ENCODE data around the gene SLC10A7.

SLC10A7 gene

DNA sequence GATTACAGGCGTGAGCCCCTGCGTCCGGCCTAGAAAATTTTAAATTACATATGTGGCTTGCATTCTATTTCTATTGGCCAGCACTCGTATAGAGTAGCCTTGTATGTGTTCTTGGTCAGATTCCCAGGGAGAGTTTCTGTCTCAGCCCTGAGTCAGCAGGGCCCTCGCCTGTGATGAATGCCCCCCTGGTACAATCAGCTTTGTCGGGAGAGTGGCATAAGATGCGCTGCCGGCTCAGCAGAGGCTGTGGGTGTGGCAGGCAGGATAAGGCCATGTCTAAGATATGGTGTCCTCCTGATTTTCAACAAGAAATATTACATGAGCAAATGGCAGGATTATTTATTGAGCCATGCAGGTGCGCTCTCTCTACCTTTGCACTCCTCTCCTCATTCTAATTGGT is 309.0 kb downstream of the SLC10A7 start:
- no peaks in the 10 kb centered on the region for H4K20me1 ChIP-seq (ENCODE audit: low read depth, low read length)
- no peak overlapping the region for H2AFZ ChIP-seq (ENCODE audit: low read depth, low read length, severe bottlenecking)
- no peak for TF ChIP-seq EZH2phosphoT487 (conservative IDR thresholded peaks at IDR 0.05; ENCODE audit: low read length)
- TF ChIP-seq, protein P1, sequence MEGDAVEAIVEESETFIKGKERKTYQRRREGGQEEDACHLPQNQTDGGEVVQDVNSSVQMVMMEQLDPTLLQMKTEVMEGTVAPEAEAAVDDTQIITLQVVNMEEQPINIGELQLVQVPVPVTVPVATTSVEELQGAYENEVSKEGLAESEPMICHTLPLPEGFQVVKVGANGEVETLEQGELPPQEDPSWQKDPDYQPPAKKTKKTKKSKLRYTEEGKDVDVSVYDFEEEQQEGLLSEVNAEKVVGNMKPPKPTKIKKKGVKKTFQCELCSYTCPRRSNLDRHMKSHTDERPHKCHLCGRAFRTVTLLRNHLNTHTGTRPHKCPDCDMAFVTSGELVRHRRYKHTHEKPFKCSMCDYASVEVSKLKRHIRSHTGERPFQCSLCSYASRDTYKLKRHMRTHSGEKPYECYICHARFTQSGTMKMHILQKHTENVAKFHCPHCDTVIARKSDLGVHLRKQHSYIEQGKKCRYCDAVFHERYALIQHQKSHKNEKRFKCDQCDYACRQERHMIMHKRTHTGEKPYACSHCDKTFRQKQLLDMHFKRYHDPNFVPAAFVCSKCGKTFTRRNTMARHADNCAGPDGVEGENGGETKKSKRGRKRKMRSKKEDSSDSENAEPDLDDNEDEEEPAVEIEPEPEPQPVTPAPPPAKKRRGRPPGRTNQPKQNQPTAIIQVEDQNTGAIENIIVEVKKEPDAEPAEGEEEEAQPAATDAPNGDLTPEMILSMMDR (IDR thresholded peaks at IDR 0.05; ENCODE audit: insufficient read depth, low read length, poor library complexity, severe bottlenecking), result no peak
- H3K4me3 ChIP-seq (ENCODE audit: insufficient read depth, low read length, poor library complexity, severe bottlenecking), result no peak overlapping the region
- H3F3A ChIP-seq (ENCODE audit: insufficient read depth), result no peaks in the 10 kb centered on the region
- no peak overlapping the region for H3K27ac ChIP-seq (ENCODE audit: low read depth, low read length)
- H3K4me2 ChIP-seq (ENCODE audit: low read depth, low read length, poor library complexity, severe bottlenecking), result no peak overlapping the region
- no peaks in the 10 kb centered on the region for H3K36me3 ChIP-seq (ENCODE audit: low read length)
- H3K9ac ChIP-seq (ENCODE audit: low read length), result no peak overlapping the region
- no peaks in the 10 kb centered on the region for H3K9me2 ChIP-seq (replicated peaks; ENCODE audit: insufficient read depth, low read length)
- H3K79me2 ChIP-seq (ENCODE audit: insufficient read depth, low read length), result no peaks in the 10 kb centered on the region
- no peaks in the 10 kb centered on the region for H3K27me3 ChIP-seq (ENCODE audit: low read length)
- H3K9me3 ChIP-seq (ENCODE audit: insufficient read depth, low read length), result no peaks in the 10 kb centered on the region

DNA sequence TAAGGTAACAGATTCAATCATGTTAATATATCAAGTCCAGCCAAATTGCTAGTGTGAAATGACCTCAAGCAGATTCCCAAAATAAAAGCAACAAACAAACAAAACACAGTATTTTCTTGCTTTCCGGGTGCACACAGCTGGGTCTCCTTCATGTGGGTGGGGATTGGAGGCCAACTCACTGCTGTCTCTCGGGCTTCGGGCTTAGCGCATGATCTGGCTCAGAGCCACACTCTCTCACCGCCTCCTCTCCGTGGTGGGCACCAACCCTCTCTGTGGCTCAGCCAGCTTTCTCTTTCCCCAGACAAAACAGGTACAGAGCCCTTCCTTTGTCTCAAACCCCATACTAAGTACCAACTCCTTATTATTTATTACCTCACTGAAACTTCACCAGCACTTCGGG is 310.3 kb downstream of the SLC10A7 start:
- H3K27ac ChIP-seq (ENCODE audit: low read depth, low read length), result no peak overlapping the region
- H3F3A ChIP-seq (ENCODE audit: insufficient read depth), result no peaks in the 10 kb centered on the region
- TF ChIP-seq, protein P1 (IDR thresholded peaks at IDR 0.05; ENCODE audit: insufficient read depth, low read length, poor library complexity, severe bottlenecking), result no peak
- no peak for TF ChIP-seq EZH2phosphoT487 (conservative IDR thresholded peaks at IDR 0.05; ENCODE audit: low read length)
- no peak overlapping the region for H3K4me2 ChIP-seq (ENCODE audit: low read depth, low read length, poor library complexity, severe bottlenecking)
- H3K9ac ChIP-seq (ENCODE audit: low read length), result no peak overlapping the region
- no peaks in the 10 kb centered on the region for H3K36me3 ChIP-seq (ENCODE audit: low read length)
- H4K20me1 ChIP-seq (ENCODE audit: low read depth, low read length), result no peaks in the 10 kb centered on the region
- H3K9me3 ChIP-seq (ENCODE audit: insufficient read depth, low read length), result no peaks in the 10 kb centered on the region
- no peaks in the 10 kb centered on the region for H3K27me3 ChIP-seq (ENCODE audit: low read length)
- H3K9me2 ChIP-seq (replicated peaks; ENCODE audit: insufficient read depth, low read length), result no peaks in the 10 kb centered on the region
- no peaks in the 10 kb centered on the region for H3K79me2 ChIP-seq (ENCODE audit: insufficient read depth, low read length)
- no peak overlapping the region for H3K4me3 ChIP-seq (ENCODE audit: insufficient read depth, low read length, poor library complexity, severe bottlenecking)
- no peak overlapping the region for H2AFZ ChIP-seq (ENCODE audit: low read depth, low read length, severe bottlenecking)

DNA sequence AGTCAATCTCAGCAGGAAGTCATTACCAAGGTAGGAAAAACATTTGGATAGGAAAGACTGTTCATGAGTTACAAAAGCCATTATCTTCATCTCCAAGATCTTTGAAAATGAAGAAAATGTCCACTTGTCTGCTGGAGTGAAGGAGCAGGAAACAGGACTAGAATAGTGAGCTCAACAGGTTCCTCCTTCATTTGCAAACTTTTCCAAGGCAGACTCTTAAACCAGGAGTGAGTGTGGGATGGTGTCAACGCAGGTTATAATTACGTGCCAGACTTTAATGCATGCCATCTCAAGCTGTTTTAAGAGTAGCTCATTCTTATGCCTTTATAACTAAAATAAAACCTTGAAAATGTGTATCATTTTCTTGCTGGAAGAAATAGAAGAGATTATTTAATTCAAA is 310.9 kb downstream of the SLC10A7 start:
- H3K9me3 ChIP-seq (ENCODE audit: insufficient read depth, low read length), result no peaks in the 10 kb centered on the region
- H3K4me3 ChIP-seq (ENCODE audit: insufficient read depth, low read length, poor library complexity, severe bottlenecking), result no peak overlapping the region
- H3K27ac ChIP-seq (ENCODE audit: low read depth, low read length), result no peak overlapping the region
- H3K36me3 ChIP-seq (ENCODE audit: low read length), result no peaks in the 10 kb centered on the region
- no peaks in the 10 kb centered on the region for H3K9me2 ChIP-seq (replicated peaks; ENCODE audit: insufficient read depth, low read length)
- H3K4me2 ChIP-seq (ENCODE audit: low read depth, low read length, poor library complexity, severe bottlenecking), result no peak overlapping the region
- H2AFZ ChIP-seq (ENCODE audit: low read depth, low read length, severe bottlenecking), result no peak overlapping the region
- no peaks in the 10 kb centered on the region for H3K27me3 ChIP-seq (ENCODE audit: low read length)
- H4K20me1 ChIP-seq (ENCODE audit: low read depth, low read length), result no peaks in the 10 kb centered on the region
- H3F3A ChIP-seq (ENCODE audit: insufficient read depth), result no peaks in the 10 kb centered on the region
- no peak for TF ChIP-seq EZH2phosphoT487 (conservative IDR thresholded peaks at IDR 0.05; ENCODE audit: low read length)
- TF ChIP-seq, protein P1 (IDR thresholded peaks at IDR 0.05; ENCODE audit: insufficient read depth, low read length, poor library complexity, severe bottlenecking), result no peak
- no peak overlapping the region for H3K9ac ChIP-seq (ENCODE audit: low read length)
- H3K79me2 ChIP-seq (ENCODE audit: insufficient read depth, low read length), result no peaks in the 10 kb centered on the region

All from SU-DHL-6 (cell line).